Esophagus muscularis mucosa (tissue), 3 donors: Measurements from ENCODE around the gene DNAJC4.

ENCODE experiments used
- POLR2A ChIP-seq: fragments of 450-650 bp; IDR thresholded peaks from one replicate; pipeline ENCODE4 v1.6.1; 2017; ENCODE audit warnings: antibody characterized with exemption, moderate library complexity, mild to moderate bottlenecking, low read depth
- POLR2AphosphoS5 ChIP-seq, 2 donors: sonication (generic); formaldehyde crosslinking; IDR thresholded peaks; one replicate each; pipeline ENCODE4 v1.6.1; 2017; ENCODE audit warnings: antibody characterized with exemption in 2 of 2
- TF ChIP-seq, protein P1 (sequence below), 3 experiments: fragments of 200-600 bp in 2 of 3; fragments of 450-650 bp in 1 of 3; sonication (generic) in 2 of 3; IDR thresholded peaks; one replicate each; pipeline ENCODE4 v1.5.1; 2017 to 2019; ENCODE audit warnings: antibody characterized with exemption in 3 of 3, mild to moderate bottlenecking in 2 of 3, moderate library complexity in 1 of 3

DNA sequence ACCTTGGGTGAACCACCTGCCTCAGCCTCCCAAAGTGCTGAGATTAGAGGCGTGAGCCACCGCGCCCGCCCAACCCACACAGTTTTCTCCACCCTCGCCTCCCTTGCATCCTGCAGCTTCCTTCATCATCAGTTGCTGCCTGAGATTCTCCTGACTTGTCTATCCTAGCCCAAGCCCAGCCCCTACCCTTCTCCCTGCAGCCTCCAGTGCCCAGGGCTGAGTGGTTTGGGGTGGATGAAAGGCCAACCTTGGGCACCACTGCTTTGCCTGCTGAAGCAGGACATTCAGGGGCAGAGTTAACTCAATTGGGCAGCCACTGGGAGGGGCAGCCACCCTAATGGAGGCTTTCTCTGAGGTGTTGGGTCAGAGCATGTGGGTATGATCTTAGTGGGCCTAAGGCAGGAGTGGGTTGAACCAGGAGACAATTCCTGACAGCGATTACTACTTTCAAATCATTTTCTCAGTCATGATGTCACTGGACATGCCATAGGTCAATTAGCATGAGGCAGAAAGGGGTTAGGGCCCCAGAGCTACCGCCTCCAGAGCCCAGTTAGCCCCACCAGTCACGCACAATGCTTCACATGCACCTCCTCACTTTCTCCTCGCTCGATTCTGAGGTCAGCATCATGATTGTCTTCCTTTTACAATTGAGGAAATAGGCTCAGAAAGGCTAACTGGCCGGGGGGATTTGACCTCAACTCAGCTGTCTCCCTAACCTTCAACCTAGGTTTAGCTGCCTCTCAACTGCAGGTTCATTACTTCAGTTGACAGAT, 9.5 kb downstream of the DNAJC4 start:
- TF ChIP-seq POLR2AphosphoS5 (IDR thresholded peaks at IDR 0.05) (no peak), POLR2A (no peak)
- TF ChIP-seq, protein P1, sequence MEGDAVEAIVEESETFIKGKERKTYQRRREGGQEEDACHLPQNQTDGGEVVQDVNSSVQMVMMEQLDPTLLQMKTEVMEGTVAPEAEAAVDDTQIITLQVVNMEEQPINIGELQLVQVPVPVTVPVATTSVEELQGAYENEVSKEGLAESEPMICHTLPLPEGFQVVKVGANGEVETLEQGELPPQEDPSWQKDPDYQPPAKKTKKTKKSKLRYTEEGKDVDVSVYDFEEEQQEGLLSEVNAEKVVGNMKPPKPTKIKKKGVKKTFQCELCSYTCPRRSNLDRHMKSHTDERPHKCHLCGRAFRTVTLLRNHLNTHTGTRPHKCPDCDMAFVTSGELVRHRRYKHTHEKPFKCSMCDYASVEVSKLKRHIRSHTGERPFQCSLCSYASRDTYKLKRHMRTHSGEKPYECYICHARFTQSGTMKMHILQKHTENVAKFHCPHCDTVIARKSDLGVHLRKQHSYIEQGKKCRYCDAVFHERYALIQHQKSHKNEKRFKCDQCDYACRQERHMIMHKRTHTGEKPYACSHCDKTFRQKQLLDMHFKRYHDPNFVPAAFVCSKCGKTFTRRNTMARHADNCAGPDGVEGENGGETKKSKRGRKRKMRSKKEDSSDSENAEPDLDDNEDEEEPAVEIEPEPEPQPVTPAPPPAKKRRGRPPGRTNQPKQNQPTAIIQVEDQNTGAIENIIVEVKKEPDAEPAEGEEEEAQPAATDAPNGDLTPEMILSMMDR (IDR thresholded peaks at IDR 0.05), result no peak
